Mucosa of descending colon (tissue), 3 donors: ENCODE measurements around the gene SGSH. TPM values are rescaled to one million over a fixed set of nuclear protein-coding genes. Genes with fewer than 3 reads are reported as not detected.
"Not testable (repeated sequence)": the region's sequence is repeated elsewhere in the genome, so short reads cannot be mapped to it uniquely, and the experiment has no call there.

Source experiments
- ATAC-seq: fragments of 200-7000 bp; cut with Tn5 transposase; one replicate; pipeline ENCODE4 v1.9.1; 2020; ENCODE audit warnings: mild to moderate bottlenecking, moderate library complexity
- DNase-seq, 3 donors: peaks; one replicate each; pipeline ENCODE4 v3.0.0-alpha.2; 2020
- H3K36me3 ChIP-seq: fragments of 200-600 bp; one replicate; pipeline ENCODE4 v1.8.0; 2021; ENCODE audit warnings: low read depth, mild to moderate bottlenecking
- H3K4me1 ChIP-seq: fragments of 200-600 bp; one replicate; pipeline ENCODE4 v1.8.0; 2021; ENCODE audit warnings: low read depth, mild to moderate bottlenecking
- H3K4me3 ChIP-seq: fragments of 200-600 bp; one replicate; pipeline ENCODE4 v1.8.0; 2021; ENCODE audit warnings: mild to moderate bottlenecking
- H3K9me3 ChIP-seq: fragments of 200-600 bp; one replicate; pipeline ENCODE4 v1.8.0; 2021; ENCODE audit warnings: mild to moderate bottlenecking
- CTCF ChIP-seq: fragments of 200-600 bp; IDR thresholded peaks from one replicate; pipeline ENCODE4 v1.8.0; 2022; ENCODE audit warnings: antibody characterized with exemption, mild to moderate bottlenecking
- intact Hi-C, 2 donors: fragments of 100-400 bp; cut with DNase I in 1 of 2; cut with micrococcal nuclease in 1 of 2; formaldehyde crosslinking; loops; one replicate each; pipeline versions ENCODE4 v1.11.0 to v1.11.1; 2022; cut with DNase I, micrococcal nuclease
- total RNA-seq, 3 donors: library from RNA; stranded (reverse); fragmentation: NEBNext Ultra II Directional in 2 of 3; extraction: Animal tissue kit (Norgen Biotek cat#: 25700) in 2 of 3; gene quantifications; one replicate each; pipeline versions ENCODE4 v1.2.1 to v1.2.4, GENCODE V29; 2021 to 2023
- donor health status: DM: no; HTN: no; CAD: no; lungs with moderate emphysema.
- donor health status: DM: no; HTN: no; CAD: no.
- donor health status: DM: no; HTN: yes; CAD: no.

Gene SGSH
- total RNA-seq, 3 donors from 2014 or later: 39.7 to 44.8 (median 42.5) TPM

DNA sequence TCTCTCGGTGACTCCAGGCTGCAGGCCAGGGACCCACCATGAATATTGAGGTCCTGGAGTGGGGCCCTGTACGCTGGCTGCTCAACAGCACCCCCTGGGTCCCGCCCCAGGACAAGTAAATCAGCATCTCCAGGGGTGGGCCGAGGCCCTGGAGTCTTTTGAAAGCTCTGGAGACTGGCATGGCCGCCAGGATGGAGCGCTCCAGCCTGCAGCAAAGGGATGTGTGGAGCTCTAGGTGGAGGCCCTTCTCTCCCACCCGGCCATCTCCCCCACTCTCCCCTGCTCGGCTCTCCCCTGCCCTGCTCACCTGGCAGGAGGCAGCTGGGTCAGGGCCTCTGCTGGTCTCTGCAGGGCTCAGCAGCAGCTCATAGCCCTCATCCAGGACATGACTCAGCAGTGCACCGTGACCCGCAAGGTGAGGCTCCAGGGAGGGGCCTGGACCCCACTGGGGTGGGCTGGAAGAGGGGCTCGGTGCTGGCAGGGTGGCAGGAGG, 16.6 kb downstream of the SGSH start:
- no peaks in the 10 kb centered on the region for H3K4me1 ChIP-seq
- no peak for DNase-seq
- intact Hi-C loops: no loop called here
- no peak for ATAC-seq
- TF ChIP-seq CTCF: no peak
- H3K4me3 ChIP-seq: no peak overlapping the region
- H3K36me3 ChIP-seq: no peaks in the 10 kb centered on the region
- no peaks in the 10 kb centered on the region for H3K9me3 ChIP-seq

DNA sequence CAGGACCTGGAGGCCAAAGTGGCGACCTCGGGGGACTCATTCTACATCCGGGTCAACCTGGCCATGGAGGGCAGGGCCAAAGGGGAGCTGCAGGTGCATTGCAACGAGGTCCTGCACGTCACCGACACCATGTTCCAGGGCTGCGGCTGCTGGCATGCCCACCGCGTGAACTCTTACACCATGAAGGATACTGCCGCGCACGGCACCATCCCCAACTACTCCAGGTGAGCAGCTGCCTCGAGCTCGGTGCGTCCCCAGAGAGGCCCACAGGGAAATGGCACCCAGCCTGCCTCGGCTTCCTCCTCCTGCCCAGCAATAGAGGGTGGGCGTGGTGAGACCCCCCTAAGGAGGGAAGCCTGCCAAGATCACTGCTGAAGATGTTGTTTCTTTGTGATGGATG, 17.9 kb downstream of the SGSH start:
- Histone ChIP-seq H3K36me3 (no peaks in the 10 kb centered on the region), H3K4me3 (no peak overlapping the region), H3K4me1 (no peaks in the 10 kb centered on the region), H3K9me3 (no peaks in the 10 kb centered on the region)
- TF ChIP-seq CTCF: no peak
- DNase-seq (no peak), ATAC-seq (no peak)
- intact Hi-C loops: no loop called here

DNA sequence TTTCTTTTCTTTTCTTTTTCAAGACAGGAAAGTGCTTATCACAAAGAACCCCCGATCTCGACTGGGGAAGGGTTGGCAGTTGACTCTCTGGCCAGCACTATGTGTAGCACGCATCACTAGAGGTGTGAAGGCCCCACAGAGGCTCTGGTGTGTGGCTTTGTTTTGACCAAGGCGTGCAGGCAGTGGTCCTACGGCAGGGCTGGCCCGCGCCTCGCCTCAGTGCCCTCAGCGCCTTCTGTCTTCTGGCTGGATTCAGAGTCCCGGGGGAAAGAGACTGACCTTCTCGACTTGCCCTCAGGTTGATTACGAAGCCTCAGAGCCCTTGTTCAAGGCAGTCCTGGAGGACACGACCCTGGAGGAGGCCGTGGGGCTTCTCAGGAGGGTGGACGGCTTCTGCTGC, 18.7 kb downstream of the SGSH start:
- H3K4me1 ChIP-seq: no peaks in the 10 kb centered on the region
- ATAC-seq: no peak
- no peak for TF ChIP-seq CTCF
- DNase-seq: no peak
- H3K9me3 ChIP-seq: no peaks in the 10 kb centered on the region
- intact Hi-C loops: no loop called here
- H3K36me3 ChIP-seq: no peaks in the 10 kb centered on the region
- H3K4me3 ChIP-seq: no peak overlapping the region

DNA sequence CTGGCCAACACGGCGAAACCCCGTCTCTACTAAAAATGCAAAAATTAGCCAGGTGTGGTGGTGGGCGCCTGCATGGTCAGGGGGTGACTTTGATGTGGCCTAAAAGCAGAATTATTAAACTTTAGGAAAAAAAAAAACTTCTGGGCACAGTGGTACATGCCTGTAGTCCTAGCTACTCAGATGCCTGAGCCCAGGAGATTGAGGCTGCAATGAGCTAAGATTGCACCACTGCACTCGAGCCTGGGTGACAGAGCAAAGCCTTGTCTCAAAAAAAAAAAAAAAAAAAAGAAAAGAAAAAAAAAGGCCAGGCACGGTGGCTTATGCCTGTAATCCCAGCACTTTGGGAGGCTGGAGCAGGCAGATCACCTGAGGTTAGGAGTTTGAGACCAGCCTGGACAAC, 20.8 kb downstream of the SGSH start:
- H3K9me3 ChIP-seq, ATAC-seq, intact Hi-C loops, H3K4me1 ChIP-seq, H3K4me3 ChIP-seq, H3K36me3 ChIP-seq, DNase-seq: not testable (repeated sequence)

- TF ChIP-seq CTCF: no peak
- Histone ChIP-seq H3K4me1 (no peaks in the 10 kb centered on the region), H3K4me3 (no peak overlapping the region), H3K36me3 (no peaks in the 10 kb centered on the region), H3K9me3 (no peaks in the 10 kb centered on the region)
- intact Hi-C loops: no loop called here
- no peak for DNase-seq
- ATAC-seq: no peak
These were observed 21.9 kb downstream of the SGSH start for GRCh38 chr17:80198144-80198661.

- intact Hi-C loops: no loop called here
- H3K4me3 ChIP-seq: no peak overlapping the region
- no peaks in the 10 kb centered on the region for H3K9me3 ChIP-seq
- H3K4me1 ChIP-seq: no peaks in the 10 kb centered on the region
- no peaks in the 10 kb centered on the region for H3K36me3 ChIP-seq
- DNase-seq: no peak
- ATAC-seq: no peak
- TF ChIP-seq CTCF: no peak
These were observed 23.5 kb downstream of the SGSH start for GRCh38 chr17:80196652-80197051.
